ENCODE data around the gene SORCS2. TPM values are rescaled to one million over a fixed set of nuclear protein-coding genes. Genes with fewer than 3 reads are reported as not detected.

SORCS2 gene
- total and polyA plus RNA-seq, 4 donors, result 2.2 to 7.7 (median 2.5) TPM

GRCh38 chr4:7151668-7152227, 40.6 kb upstream of the SORCS2 start:
- 77 to 86% methylated on average over 13 of the region's 13 CpGs for WGBS, 2 donors
- ATAC-seq (ENCODE audit: insufficient read depth, low FRiP score) (no peak), DNase-seq (no peak)
- Histone ChIP-seq H3K27me3 (ENCODE audit: control insufficient read depth in 3 of 3, insufficient read depth in 3 of 3, low read length in 2 of 3) (no peaks in the 10 kb centered on the region), H3K9ac (ENCODE audit: insufficient read depth in 1 of 2, low read length in 2 of 2) (no peak overlapping the region), H3K4me3 (no peak overlapping the region), H3K4me1 (ENCODE audit: control insufficient read depth in 5 of 5, insufficient read depth in 5 of 5, low read length in 5 of 5) (peaks cover 0 to 11% (median 4%) of the 10 kb centered on the region in 5 donors), H3K9me3 (ENCODE audit: control insufficient read depth in 4 of 4, insufficient read depth in 3 of 4, low read length in 3 of 4) (no peaks in the 10 kb centered on the region), H3K27ac (ENCODE audit: low read depth in 1 of 2, low read length in 1 of 2) (no peak overlapping the region), H3K36me3 (ENCODE audit: control insufficient read depth in 4 of 4, insufficient read depth in 4 of 4, low read length in 4 of 4) (no peaks in the 10 kb centered on the region)
- TF ChIP-seq CTCF (IDR thresholded peaks at IDR 0.05; ENCODE audit: control extremely low read depth, extremely low read depth), result no peak

- H3K4me1 ChIP-seq (ENCODE audit: control insufficient read depth in 5 of 5, insufficient read depth in 5 of 5, low read length in 5 of 5), result peaks cover 0 to 11% (median 4%) of the 10 kb centered on the region in 5 donors
- no peak for DNase-seq
- 89 to 91% methylated on average over 7 of the region's 7 CpGs for WGBS, 2 donors
- H3K9me3 ChIP-seq (ENCODE audit: control insufficient read depth in 4 of 4, insufficient read depth in 3 of 4, low read length in 3 of 4), result no peaks in the 10 kb centered on the region
- ATAC-seq (ENCODE audit: insufficient read depth, low FRiP score), result no peak
- no peak overlapping the region for H3K4me3 ChIP-seq
- H3K9ac ChIP-seq (ENCODE audit: insufficient read depth in 1 of 2, low read length in 2 of 2), result no peak overlapping the region
- no peak overlapping the region for H3K27ac ChIP-seq (ENCODE audit: low read depth in 1 of 2, low read length in 1 of 2)
- H3K27me3 ChIP-seq (ENCODE audit: control insufficient read depth in 3 of 3, insufficient read depth in 3 of 3, low read length in 2 of 3), result no peaks in the 10 kb centered on the region
- no peaks in the 10 kb centered on the region for H3K36me3 ChIP-seq (ENCODE audit: control insufficient read depth in 4 of 4, insufficient read depth in 4 of 4, low read length in 4 of 4)
- TF ChIP-seq CTCF (IDR thresholded peaks at IDR 0.05; ENCODE audit: control extremely low read depth, extremely low read depth), result no peak
Observed at GRCh38 chr4:7153711-7154110, 38.6 kb upstream of the SORCS2 start.

GRCh38 chr4:7154351-7154981, 37.9 kb upstream of the SORCS2 start:
- Histone ChIP-seq H3K36me3 (ENCODE audit: control insufficient read depth in 4 of 4, insufficient read depth in 4 of 4, low read length in 4 of 4) (no peaks in the 10 kb centered on the region), H3K9me3 (ENCODE audit: control insufficient read depth in 4 of 4, insufficient read depth in 3 of 4, low read length in 3 of 4) (no peaks in the 10 kb centered on the region), H3K4me3 (no peak overlapping the region), H3K4me1 (ENCODE audit: control insufficient read depth in 5 of 5, insufficient read depth in 5 of 5, low read length in 5 of 5) (peaks cover 0 to 11% (median 4%) of the 10 kb centered on the region in 5 donors), H3K27ac (ENCODE audit: low read depth in 1 of 2, low read length in 1 of 2) (no peak overlapping the region), H3K9ac (ENCODE audit: insufficient read depth in 1 of 2, low read length in 2 of 2) (no peak overlapping the region), H3K27me3 (ENCODE audit: control insufficient read depth in 3 of 3, insufficient read depth in 3 of 3, low read length in 2 of 3) (no peaks in the 10 kb centered on the region)
- DNase-seq, result peak in 1 of 3 donors; percentile 7
- no peak for ATAC-seq (ENCODE audit: insufficient read depth, low FRiP score)
- TF ChIP-seq CTCF (IDR thresholded peaks at IDR 0.05; ENCODE audit: control extremely low read depth, extremely low read depth), result no peak
- WGBS, 2 donors, result 88 to 92% methylated on average over 18 of the region's 18 CpGs
